ENCODE measurements around the gene GADL1.
A peak's percentile ranks its signal among the peaks of the same experiment; 100 is the strongest.

GADL1 gene

DNA sequence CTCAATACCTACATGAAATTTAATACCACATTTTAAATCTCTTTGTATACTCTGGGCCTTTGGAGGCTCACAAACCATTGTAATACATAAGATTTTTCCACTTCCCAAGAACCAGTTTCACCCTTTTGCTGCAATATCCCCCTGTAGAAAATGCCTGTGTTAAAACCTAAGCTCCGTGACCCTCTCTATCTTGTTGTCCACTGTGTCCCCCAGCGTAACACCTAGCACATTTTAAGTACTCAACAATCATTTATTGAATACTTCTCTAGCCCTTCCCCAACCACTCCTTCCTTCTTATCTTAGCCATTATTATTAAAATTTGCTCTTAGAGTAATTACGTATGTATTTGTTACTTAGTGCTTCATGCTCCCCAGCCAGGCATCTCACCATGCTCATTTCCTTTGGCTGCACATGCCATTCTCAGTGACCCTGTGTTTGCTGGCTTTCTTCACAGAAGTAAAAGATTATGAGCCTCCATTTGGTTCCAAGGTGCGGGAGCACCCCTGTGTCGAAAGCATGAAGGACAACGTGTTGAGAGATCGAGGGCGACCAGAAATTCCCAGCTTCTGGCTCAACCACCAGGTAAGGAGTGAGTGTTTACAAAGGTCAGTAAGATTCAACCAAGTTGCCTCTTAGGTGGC, 206.4 kb downstream of the GADL1 start:
- ChIA-PET POLR2A (ENCODE audit: low non-redundant PET) (no interaction called here), CTCF (no interaction called here)
- peak overlapping the region; percentile 91 for H3K27ac ChIP-seq

GRCh38 chr3:30686799-30687198, 207.7 kb downstream of the GADL1 start:
- POLR2A ChIA-PET (ENCODE audit: low non-redundant PET), result no interaction called here
- TF ChIP-seq, protein P1, sequence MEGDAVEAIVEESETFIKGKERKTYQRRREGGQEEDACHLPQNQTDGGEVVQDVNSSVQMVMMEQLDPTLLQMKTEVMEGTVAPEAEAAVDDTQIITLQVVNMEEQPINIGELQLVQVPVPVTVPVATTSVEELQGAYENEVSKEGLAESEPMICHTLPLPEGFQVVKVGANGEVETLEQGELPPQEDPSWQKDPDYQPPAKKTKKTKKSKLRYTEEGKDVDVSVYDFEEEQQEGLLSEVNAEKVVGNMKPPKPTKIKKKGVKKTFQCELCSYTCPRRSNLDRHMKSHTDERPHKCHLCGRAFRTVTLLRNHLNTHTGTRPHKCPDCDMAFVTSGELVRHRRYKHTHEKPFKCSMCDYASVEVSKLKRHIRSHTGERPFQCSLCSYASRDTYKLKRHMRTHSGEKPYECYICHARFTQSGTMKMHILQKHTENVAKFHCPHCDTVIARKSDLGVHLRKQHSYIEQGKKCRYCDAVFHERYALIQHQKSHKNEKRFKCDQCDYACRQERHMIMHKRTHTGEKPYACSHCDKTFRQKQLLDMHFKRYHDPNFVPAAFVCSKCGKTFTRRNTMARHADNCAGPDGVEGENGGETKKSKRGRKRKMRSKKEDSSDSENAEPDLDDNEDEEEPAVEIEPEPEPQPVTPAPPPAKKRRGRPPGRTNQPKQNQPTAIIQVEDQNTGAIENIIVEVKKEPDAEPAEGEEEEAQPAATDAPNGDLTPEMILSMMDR (conservative IDR thresholded peaks at IDR 0.05; ENCODE audit: low read depth), result no peak
- H3K27ac ChIP-seq, result no peak overlapping the region
- no peak for DNase-seq (ENCODE audit: low spot score)
- CTCF ChIA-PET, result no interaction called here

More for the DNA sequence above, 206.4 kb downstream of the GADL1 start:
- DNase-seq (ENCODE audit: low spot score), result no peak
- TF ChIP-seq, protein P1 (conservative IDR thresholded peaks at IDR 0.05; ENCODE audit: low read depth), result no peak

DNA sequence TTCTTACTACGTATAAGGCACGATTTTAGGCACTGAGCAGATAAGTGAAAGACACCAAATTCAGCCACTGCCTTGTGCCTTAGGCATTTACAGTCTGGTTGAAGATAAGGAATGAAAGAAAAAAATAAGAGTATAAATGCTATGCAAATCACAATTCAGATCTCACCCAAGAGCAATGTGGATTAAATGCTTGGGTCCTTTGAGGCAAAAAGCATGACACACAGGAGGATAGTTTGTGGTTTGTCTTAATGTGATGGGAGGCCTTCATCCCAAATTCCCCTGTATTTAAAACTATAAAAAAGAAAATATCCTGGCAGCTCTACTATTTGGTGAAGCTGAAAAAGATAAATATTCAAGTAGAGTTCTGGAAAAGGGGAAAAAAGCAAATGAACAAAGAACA, 208.3 kb downstream of the GADL1 start:
- ChIA-PET POLR2A (ENCODE audit: low non-redundant PET) (no interaction called here), CTCF (no interaction called here)
- no peak for DNase-seq (ENCODE audit: low spot score)
- no peak overlapping the region for H3K27ac ChIP-seq
- TF ChIP-seq, protein P1 (conservative IDR thresholded peaks at IDR 0.05; ENCODE audit: low read depth), result no peak

DNA sequence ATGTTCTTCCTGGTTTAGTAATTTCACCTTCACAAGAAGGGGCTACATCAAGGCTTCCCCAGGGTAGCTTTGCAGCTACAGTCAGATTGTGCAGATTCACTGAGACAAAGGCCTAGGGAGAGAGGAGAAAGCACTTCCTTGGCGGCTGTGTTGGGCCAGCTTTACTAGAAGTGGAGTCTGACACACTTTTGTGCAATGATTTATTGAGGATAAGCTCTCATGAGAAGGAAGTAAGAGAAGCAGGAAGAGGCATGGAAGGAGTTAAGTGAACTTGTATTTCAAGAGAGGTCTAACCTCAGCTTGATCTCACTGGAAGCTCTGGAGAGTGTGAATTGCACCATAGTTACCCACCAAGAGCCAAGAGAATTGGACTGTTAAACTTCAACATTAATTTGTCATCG, 209.2 kb downstream of the GADL1 start:
- no peak for DNase-seq (ENCODE audit: low spot score)
- TF ChIP-seq, protein P1 (conservative IDR thresholded peaks at IDR 0.05; ENCODE audit: low read depth), result no peak
- CTCF ChIA-PET, result no interaction called here
- POLR2A ChIA-PET (ENCODE audit: low non-redundant PET), result no interaction called here
- H3K27ac ChIP-seq, result peak overlapping the region; percentile 45

DNA sequence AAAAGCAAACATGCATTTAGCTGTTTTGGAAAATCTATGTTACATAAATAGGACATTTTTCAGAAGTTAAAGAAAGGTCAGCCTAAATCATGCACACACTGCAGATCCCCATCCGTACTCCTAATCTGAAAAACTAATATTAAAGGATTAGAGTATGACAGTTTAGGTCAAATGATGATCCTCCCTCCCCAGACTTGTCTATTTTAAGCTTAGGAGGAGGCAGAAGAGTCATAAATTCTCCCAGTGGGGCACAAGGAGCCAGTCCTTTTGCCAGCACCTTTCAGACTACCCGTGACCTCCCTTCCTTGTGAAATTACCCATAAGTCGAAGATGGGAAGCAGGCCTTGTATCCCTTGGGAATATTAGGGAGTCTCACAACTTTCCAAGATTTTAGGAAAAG, 210.1 kb downstream of the GADL1 start:
- CTCF ChIA-PET, result interaction anchor here (0.6 kb wide), 1 partner anchor 9 kb away, joined by 3 read pairs; no protein-coding TSS in a partner anchor
- POLR2A ChIA-PET (ENCODE audit: low non-redundant PET), result no interaction called here

DNA sequence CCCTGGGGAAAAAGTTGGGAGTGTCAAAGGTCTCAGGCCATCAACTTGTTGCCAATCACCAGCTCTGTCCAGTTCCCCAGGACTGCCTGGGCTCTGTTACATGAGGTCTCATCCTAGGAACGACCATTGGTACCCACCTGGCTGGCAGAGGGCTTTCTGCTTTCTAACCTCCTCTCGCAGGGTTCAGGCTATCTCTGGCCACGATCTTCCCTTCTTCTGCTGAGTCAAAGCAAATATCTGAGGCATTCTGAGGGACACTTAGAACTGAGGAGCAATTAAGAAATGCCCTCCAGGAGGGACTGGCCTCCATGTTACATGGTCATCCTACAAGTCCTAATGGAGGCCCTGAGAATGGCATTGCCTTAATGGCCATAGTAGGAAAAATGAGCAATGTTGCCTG, 210.7 kb downstream of the GADL1 start:
- TF ChIP-seq, protein P1 (conservative IDR thresholded peaks at IDR 0.05; ENCODE audit: low read depth), result no peak
- POLR2A ChIA-PET (ENCODE audit: low non-redundant PET), result no interaction called here
- DNase-seq (ENCODE audit: low spot score), result no peak
- H3K27ac ChIP-seq, result no peak overlapping the region
- CTCF ChIA-PET, result interaction anchor here (0.6 kb wide), 2 partner anchors 9 to 52 kb away, joined by 3 read pairs; no protein-coding TSS in a partner anchor

More for the DNA sequence above, 210.1 kb downstream of the GADL1 start:
- TF ChIP-seq, protein P1 (conservative IDR thresholded peaks at IDR 0.05; ENCODE audit: low read depth), result no peak
- DNase-seq (ENCODE audit: low spot score), result no peak
- no peak overlapping the region for H3K27ac ChIP-seq

Measured in RWPE1 (cell line).